Progenitor cell of endocrine pancreas (in vitro differentiated cells): ENCODE measurements around the gene CCSER1. TPM values are rescaled to one million over a fixed set of nuclear protein-coding genes. Genes with fewer than 3 reads are reported as not detected.

Experiments
- DNase-seq: peaks from one replicate; pipeline ENCODE4 v3.0.0; 2021; ENCODE audit warnings: low spot score; ENCODE audit not compliant: unreplicated experiment
- H3K27ac Mint-ChIP-seq: 2 replicates; pipeline ENCODE4 v1.8.0; 2021; ENCODE audit warnings: mild to moderate bottlenecking, moderate library complexity, mixed read lengths
- H3K27me3 Mint-ChIP-seq: 2 replicates; pipeline ENCODE4 v1.8.0; 2021; ENCODE audit warnings: mixed read lengths
- H3K36me3 Mint-ChIP-seq: 2 replicates; pipeline ENCODE4 v1.8.0; 2022; ENCODE audit warnings: mixed read lengths; ENCODE audit not compliant: insufficient read depth
- H3K4me1 Mint-ChIP-seq: 2 replicates; pipeline ENCODE4 v1.8.0; 2021; ENCODE audit warnings: low read depth, mixed read lengths
- H3K4me3 Mint-ChIP-seq: 2 replicates; pipeline ENCODE4 v1.8.0; 2021; ENCODE audit warnings: low read depth, mild to moderate bottlenecking, moderate library complexity, mixed read lengths
- H3K9me3 Mint-ChIP-seq: 2 replicates; pipeline ENCODE4 v1.8.0; 2021; ENCODE audit warnings: low read depth, mixed read lengths
- total RNA-seq: library from RNA; stranded (reverse); gene quantifications from 2 replicates; pipeline ENCODE4 v1.2.1, GENCODE V29; 2021
- TF ChIP-seq, protein P1 (sequence below): fragments of 200-600 bp; sonication (generic); IDR thresholded peaks from one replicate; pipeline ENCODE4 v1.5.0; 2021; ENCODE audit warnings: antibody characterized with exemption, mild to moderate bottlenecking; ENCODE audit not compliant: unreplicated experiment

The CCSER1 gene
- total RNA-seq, 1 donor from 2014 or later = 11.6 TPM

DNA sequence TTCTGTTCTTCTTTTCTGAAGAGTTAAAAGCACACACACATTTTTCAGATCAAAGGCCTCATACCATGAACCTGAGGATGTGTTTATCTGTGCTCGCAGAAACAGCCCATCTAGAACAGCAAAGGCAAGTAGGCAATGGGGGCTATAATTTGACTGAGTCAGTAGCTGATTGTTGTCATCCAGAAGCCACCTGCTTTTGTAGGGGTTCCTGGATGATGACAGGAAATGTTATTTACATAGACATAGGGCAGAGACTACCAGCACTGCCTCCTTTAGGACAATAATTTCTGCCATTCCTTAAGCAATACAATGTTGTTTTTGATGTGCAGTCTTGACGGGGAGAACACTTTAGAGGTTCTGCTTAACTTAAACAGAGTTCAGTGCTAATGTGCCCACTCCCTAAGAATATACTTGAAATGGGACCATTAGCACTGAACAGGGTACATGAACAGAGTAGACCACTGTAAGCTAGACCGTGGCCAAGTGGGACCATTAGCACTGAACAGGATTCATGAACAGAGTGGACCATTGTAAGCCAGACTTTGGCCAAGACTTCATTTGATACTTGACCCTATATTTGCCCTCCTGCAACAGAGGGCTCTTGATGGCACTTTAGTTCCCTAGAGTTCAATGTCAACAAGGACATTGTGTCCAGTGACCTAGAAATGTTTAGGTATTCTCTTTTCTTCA lies 42.8 kb upstream of the CCSER1 start:
- Mint-ChIP-seq H3K4me3 (no peak overlapping the region), H3K27ac (no peak overlapping the region), H3K36me3 (no peaks in the 10 kb centered on the region), H3K4me1 (peaks cover 5% of the 10 kb centered on the region), H3K9me3 (peaks cover 4% of the 10 kb centered on the region), H3K27me3 (no peaks in the 10 kb centered on the region)
- TF ChIP-seq, protein P1, sequence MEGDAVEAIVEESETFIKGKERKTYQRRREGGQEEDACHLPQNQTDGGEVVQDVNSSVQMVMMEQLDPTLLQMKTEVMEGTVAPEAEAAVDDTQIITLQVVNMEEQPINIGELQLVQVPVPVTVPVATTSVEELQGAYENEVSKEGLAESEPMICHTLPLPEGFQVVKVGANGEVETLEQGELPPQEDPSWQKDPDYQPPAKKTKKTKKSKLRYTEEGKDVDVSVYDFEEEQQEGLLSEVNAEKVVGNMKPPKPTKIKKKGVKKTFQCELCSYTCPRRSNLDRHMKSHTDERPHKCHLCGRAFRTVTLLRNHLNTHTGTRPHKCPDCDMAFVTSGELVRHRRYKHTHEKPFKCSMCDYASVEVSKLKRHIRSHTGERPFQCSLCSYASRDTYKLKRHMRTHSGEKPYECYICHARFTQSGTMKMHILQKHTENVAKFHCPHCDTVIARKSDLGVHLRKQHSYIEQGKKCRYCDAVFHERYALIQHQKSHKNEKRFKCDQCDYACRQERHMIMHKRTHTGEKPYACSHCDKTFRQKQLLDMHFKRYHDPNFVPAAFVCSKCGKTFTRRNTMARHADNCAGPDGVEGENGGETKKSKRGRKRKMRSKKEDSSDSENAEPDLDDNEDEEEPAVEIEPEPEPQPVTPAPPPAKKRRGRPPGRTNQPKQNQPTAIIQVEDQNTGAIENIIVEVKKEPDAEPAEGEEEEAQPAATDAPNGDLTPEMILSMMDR = no peak
- no peak for DNase-seq

GRCh38 chr4:90084967-90085295 lies 42.3 kb upstream of the CCSER1 start:
- no peaks in the 10 kb centered on the region for H3K36me3 Mint-ChIP-seq
- H3K4me3 Mint-ChIP-seq = no peak overlapping the region
- DNase-seq = no peak
- no peaks in the 10 kb centered on the region for H3K27me3 Mint-ChIP-seq
- peaks cover 5% of the 10 kb centered on the region for H3K4me1 Mint-ChIP-seq
- peaks cover 4% of the 10 kb centered on the region for H3K9me3 Mint-ChIP-seq
- TF ChIP-seq, protein P1 = no peak
- H3K27ac Mint-ChIP-seq = no peak overlapping the region

GRCh38 chr4:90093526-90093925 lies 33.7 kb upstream of the CCSER1 start:
- Mint-ChIP-seq H3K4me1 (peaks cover 12% of the 10 kb centered on the region), H3K27me3 (no peaks in the 10 kb centered on the region), H3K36me3 (no peaks in the 10 kb centered on the region), H3K27ac (no peak overlapping the region), H3K4me3 (no peak overlapping the region), H3K9me3 (peaks cover 4% of the 10 kb centered on the region)
- no peak for DNase-seq
- TF ChIP-seq, protein P1 = no peak

DNA sequence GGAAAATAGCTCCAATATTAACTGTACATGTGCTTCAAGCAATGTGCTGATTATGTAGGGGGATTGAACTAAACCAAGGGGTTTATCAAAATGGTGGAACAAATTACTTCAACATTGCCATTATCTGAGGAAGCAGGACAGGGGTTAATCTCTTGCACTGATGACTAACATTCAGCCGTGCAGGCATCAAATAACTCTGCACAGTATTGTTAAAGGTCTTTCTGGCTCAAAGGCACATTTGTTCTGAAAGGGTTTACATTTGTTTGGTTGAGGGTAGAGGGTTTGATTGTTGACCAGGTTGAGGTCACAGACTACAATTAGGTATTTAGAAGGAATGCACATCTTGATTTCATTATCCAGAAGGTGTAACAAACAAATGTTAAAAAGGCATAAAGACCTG lies 32.2 kb upstream of the CCSER1 start:
- no peaks in the 10 kb centered on the region for H3K36me3 Mint-ChIP-seq
- no peak overlapping the region for H3K4me3 Mint-ChIP-seq
- TF ChIP-seq, protein P1 = no peak
- DNase-seq = no peak
- H3K27ac Mint-ChIP-seq = no peak overlapping the region
- H3K27me3 Mint-ChIP-seq = no peaks in the 10 kb centered on the region
- no peaks in the 10 kb centered on the region for H3K9me3 Mint-ChIP-seq
- H3K4me1 Mint-ChIP-seq = peaks cover 12% of the 10 kb centered on the region

DNA sequence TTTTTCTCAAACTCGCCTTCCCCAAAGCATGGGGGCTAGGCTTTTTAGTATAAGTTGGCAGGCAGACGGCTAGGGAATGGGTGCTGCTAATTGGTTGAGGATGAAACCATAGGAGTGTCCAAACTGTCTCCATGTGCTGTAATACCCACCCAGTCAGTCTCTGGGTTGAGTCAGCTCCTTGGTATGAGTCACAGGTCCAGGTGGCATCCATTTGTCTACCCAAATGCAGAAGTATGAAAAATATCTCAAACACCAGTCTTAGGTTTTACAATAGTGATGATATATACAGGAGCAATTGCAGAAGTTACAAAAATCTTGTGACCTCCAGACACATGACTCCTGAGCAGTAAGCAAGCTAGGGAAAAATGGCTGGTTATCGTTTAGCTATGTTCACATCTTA lies 27.4 kb upstream of the CCSER1 start:
- Mint-ChIP-seq H3K27ac (no peak overlapping the region), H3K36me3 (no peaks in the 10 kb centered on the region), H3K4me3 (no peak overlapping the region), H3K4me1 (peaks cover 6% of the 10 kb centered on the region), H3K9me3 (no peaks in the 10 kb centered on the region), H3K27me3 (no peaks in the 10 kb centered on the region)
- DNase-seq = no peak
- TF ChIP-seq, protein P1 = no peak
